ENCODE data around the gene PDE4B. TPM values are rescaled to one million over a fixed set of nuclear protein-coding genes. Genes with fewer than 3 reads are reported as not detected.

Gene PDE4B
- total RNA-seq, 1 donor from 2014 or later: 21.3 TPM

DNA sequence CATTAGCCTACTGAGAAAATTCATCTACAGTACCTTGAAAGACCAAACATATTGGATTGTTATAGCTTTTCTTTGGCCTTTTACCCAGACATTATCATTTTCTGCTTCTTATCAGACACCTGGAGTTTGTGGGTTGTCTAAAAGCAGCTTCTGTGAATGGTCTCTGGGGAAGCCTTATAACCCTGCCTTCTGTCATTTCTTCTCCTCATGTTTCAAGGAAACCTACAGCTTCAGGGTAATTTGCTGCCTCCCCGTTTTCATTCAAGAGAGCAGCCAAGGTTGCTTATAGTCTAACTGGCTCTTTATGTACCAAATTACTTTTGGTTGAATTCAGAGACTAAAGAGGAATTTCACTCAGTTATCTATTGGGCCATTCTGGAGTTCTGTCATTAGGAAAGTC is 453.0 kb downstream of the PDE4B start:
- Mint-ChIP-seq H3K4me1 (ENCODE audit: low read depth) (peaks cover 43% of the 10 kb centered on the region), H3K27me3 (ENCODE audit: insufficient read depth) (peaks cover 2% of the 10 kb centered on the region), H3K36me3 (ENCODE audit: low read depth) (no peaks in the 10 kb centered on the region), H3K4me3 (no peak overlapping the region), H3K9me3 (no peaks in the 10 kb centered on the region), H3K27ac (no peak overlapping the region)
- intact Hi-C loops (cut with micrococcal nuclease): loop anchor here (2.0 to 10.0 kb wide), 5 partner anchors 379 to 1015 kb away; partner anchors contain the start of genes LEPR and LEPROT
- DNase-seq (ENCODE audit: low spot score): no peak

- Mint-ChIP-seq H3K9me3 (no peaks in the 10 kb centered on the region), H3K4me1 (ENCODE audit: low read depth) (peaks cover 53% of the 10 kb centered on the region), H3K27ac (peak overlapping the region; percentile 78), H3K36me3 (ENCODE audit: low read depth) (no peaks in the 10 kb centered on the region), H3K27me3 (ENCODE audit: insufficient read depth) (no peaks in the 10 kb centered on the region), H3K4me3 (peak overlapping the region; percentile 56)
- intact Hi-C loops (cut with micrococcal nuclease): loop anchor here (1.0 to 10.0 kb wide), 11 partner anchors 25 to 852 kb away; partner anchors contain the start of genes LEPR and LEPROT
- no peak for DNase-seq (ENCODE audit: low spot score)
These were observed 453.9 kb downstream of the PDE4B start for GRCh38 chr1:66246351-66247269.

DNA sequence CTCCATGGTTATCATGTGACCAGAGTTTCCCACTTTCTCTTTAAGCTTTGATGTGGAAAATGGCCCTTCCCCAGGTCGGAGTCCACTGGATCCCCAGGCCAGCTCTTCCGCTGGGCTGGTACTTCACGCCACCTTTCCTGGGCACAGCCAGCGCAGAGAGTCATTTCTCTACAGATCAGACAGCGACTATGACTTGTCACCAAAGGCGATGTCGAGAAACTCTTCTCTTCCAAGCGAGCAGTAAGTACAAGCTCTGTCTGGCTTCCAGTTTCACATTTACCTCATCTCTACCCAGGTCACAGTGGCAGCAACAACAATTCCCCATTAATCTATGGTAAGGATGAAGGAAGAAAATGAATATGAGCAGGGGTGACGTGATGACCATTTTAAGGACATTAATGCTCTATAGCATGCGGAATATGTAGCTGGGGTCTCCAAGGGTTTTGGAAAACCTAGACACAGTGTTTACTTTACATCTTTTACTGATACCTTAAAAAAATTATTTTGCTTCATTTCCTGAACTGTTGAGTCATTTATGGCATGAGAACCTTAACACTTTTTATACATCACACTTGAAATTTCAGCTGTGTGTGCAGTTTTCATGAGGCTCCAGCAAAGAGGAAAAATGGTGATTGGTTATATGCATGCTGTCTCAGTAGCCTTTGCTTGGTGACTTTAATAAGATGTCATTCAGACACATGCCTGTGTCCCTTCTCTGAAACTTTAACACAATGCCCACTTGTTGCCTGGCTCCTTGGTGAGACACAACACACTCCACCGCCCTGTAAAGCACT is 454.9 kb downstream of the PDE4B start:
- Mint-ChIP-seq H3K36me3 (ENCODE audit: low read depth) (no peaks in the 10 kb centered on the region), H3K9me3 (no peaks in the 10 kb centered on the region), H3K27ac (peak overlapping the region; percentile 71), H3K4me3 (peak overlapping the region; percentile 72), H3K4me1 (ENCODE audit: low read depth) (peaks cover 58% of the 10 kb centered on the region), H3K27me3 (ENCODE audit: insufficient read depth) (no peaks in the 10 kb centered on the region)
- DNase-seq (ENCODE audit: low spot score): peak; percentile 43
- intact Hi-C loops (cut with micrococcal nuclease): loop anchor here (1.0 to 10.0 kb wide), 11 partner anchors 24 to 853 kb away; partner anchors contain the start of genes LEPR and LEPROT

GRCh38 chr1:66248257-66248656 is 455.6 kb downstream of the PDE4B start:
- peak overlapping the region; percentile 32 for H3K27ac Mint-ChIP-seq
- no peaks in the 10 kb centered on the region for H3K36me3 Mint-ChIP-seq (ENCODE audit: low read depth)
- no peaks in the 10 kb centered on the region for H3K27me3 Mint-ChIP-seq (ENCODE audit: insufficient read depth)
- intact Hi-C loops (cut with micrococcal nuclease): loop anchor here (5.0 to 10.0 kb wide), 4 partner anchors 377 to 853 kb away; partner anchors contain the start of genes LEPR and LEPROT
- H3K4me1 Mint-ChIP-seq (ENCODE audit: low read depth): peaks cover 63% of the 10 kb centered on the region
- no peak overlapping the region for H3K4me3 Mint-ChIP-seq
- DNase-seq (ENCODE audit: low spot score): no peak
- no peaks in the 10 kb centered on the region for H3K9me3 Mint-ChIP-seq

- DNase-seq (ENCODE audit: low spot score): no peak
- no peak overlapping the region for H3K4me3 Mint-ChIP-seq
- no peaks in the 10 kb centered on the region for H3K9me3 Mint-ChIP-seq
- H3K36me3 Mint-ChIP-seq (ENCODE audit: low read depth): no peaks in the 10 kb centered on the region
- intact Hi-C loops (cut with micrococcal nuclease): loop anchor here (5.0 to 10.0 kb wide), 4 partner anchors 376 to 854 kb away; partner anchors contain the start of genes LEPR and LEPROT
- H3K4me1 Mint-ChIP-seq (ENCODE audit: low read depth): peaks cover 66% of the 10 kb centered on the region
- no peaks in the 10 kb centered on the region for H3K27me3 Mint-ChIP-seq (ENCODE audit: insufficient read depth)
- peak overlapping the region; percentile 32 for H3K27ac Mint-ChIP-seq
These were observed 456.1 kb downstream of the PDE4B start for GRCh38 chr1:66248746-66249145.

- H3K9me3 Mint-ChIP-seq: no peaks in the 10 kb centered on the region
- H3K27ac Mint-ChIP-seq: no peak overlapping the region
- no peaks in the 10 kb centered on the region for H3K36me3 Mint-ChIP-seq (ENCODE audit: low read depth)
- no peaks in the 10 kb centered on the region for H3K27me3 Mint-ChIP-seq (ENCODE audit: insufficient read depth)
- intact Hi-C loops (cut with micrococcal nuclease): no loop called here
- peaks cover 78% of the 10 kb centered on the region for H3K4me1 Mint-ChIP-seq (ENCODE audit: low read depth)
- H3K4me3 Mint-ChIP-seq: no peak overlapping the region
- no peak for DNase-seq (ENCODE audit: low spot score)
These were observed 457.4 kb downstream of the PDE4B start for GRCh38 chr1:66250075-66250474.

DNA sequence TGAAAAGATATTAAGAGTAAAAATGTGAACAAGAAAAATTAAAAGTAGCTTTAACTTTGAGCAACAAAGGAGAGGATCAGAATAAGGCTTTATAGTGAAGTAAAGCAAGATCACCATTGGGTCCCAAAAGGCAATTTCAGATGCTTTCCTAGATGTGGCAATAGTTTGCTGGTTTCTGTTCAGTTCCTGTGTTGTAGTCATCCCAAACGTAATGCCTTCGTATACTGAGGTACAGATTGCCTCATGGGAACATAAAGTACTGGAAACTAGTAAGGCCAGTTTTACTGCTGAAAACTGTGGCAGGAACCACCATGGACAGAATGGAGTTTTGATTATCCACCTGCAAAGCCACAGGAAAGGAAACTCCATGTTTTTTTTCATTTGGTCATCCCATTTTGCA is 457.8 kb downstream of the PDE4B start:
- H3K27me3 Mint-ChIP-seq (ENCODE audit: insufficient read depth): no peaks in the 10 kb centered on the region
- no peak overlapping the region for H3K4me3 Mint-ChIP-seq
- H3K9me3 Mint-ChIP-seq: no peaks in the 10 kb centered on the region
- no peak overlapping the region for H3K27ac Mint-ChIP-seq
- intact Hi-C loops (cut with micrococcal nuclease): no loop called here
- H3K4me1 Mint-ChIP-seq (ENCODE audit: low read depth): peaks cover 78% of the 10 kb centered on the region
- no peaks in the 10 kb centered on the region for H3K36me3 Mint-ChIP-seq (ENCODE audit: low read depth)
- no peak for DNase-seq (ENCODE audit: low spot score)

DNA sequence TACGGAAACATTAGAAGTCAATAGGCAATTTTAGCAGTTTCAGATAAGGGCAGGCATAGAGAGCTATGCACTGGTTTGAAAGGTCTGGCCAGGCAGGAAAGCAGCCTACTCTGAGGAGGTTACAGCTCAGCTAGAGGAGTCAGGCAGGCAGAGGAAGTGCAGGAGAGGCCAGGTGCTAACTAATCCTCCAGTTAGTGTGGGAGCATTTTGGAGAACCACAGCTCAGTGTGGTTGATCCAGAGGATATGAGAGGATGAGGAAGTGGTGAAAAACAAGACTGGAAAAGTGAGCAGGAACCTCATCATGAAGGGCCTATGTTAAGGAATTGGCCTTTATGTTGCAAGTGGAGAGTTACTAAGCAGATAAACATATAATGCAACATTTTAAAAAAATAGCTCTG is 458.9 kb downstream of the PDE4B start:
- no peaks in the 10 kb centered on the region for H3K27me3 Mint-ChIP-seq (ENCODE audit: insufficient read depth)
- peaks cover 76% of the 10 kb centered on the region for H3K4me1 Mint-ChIP-seq (ENCODE audit: low read depth)
- no peak overlapping the region for H3K27ac Mint-ChIP-seq
- DNase-seq (ENCODE audit: low spot score): no peak
- intact Hi-C loops (cut with micrococcal nuclease): no loop called here
- H3K4me3 Mint-ChIP-seq: no peak overlapping the region
- no peaks in the 10 kb centered on the region for H3K36me3 Mint-ChIP-seq (ENCODE audit: low read depth)
- no peaks in the 10 kb centered on the region for H3K9me3 Mint-ChIP-seq

DNA sequence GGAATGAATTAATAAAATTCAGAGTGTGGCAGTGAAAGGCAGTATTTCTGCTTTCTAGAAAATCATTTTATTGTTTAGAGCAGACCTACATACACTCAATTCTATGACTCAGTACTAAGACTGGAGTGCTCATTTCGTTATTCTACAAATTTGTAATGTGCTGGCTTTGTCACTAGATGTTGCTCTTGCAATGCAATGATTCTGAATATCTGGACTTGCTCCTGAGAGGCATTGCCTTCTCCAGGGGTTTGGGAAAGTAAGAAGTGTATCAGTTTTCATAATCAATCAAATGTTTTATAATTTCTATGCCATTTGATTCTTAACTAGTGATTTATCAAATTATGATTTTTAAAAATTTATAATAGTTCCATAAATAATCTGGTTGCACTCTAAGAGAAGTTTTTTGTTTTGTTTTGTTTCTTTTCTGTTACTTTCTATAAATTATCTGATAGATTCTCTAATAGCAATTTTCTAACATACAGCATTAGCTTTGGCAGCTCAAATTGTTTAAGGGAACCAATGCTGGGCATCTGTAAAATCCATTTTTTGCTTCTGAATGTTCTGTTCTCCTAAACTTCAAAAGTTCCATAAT is 460.7 kb downstream of the PDE4B start:
- intact Hi-C loops (cut with micrococcal nuclease): loop anchor here (1.0 kb wide), 3 partner anchors 23 to 193 kb away; no protein-coding TSS in a partner anchor
- Mint-ChIP-seq H3K27me3 (ENCODE audit: insufficient read depth) (no peaks in the 10 kb centered on the region), H3K4me1 (ENCODE audit: low read depth) (peaks cover 68% of the 10 kb centered on the region), H3K36me3 (ENCODE audit: low read depth) (peaks cover 1% of the 10 kb centered on the region), H3K9me3 (no peaks in the 10 kb centered on the region), H3K4me3 (no peak overlapping the region), H3K27ac (no peak overlapping the region)
- DNase-seq (ENCODE audit: low spot score): no peak

GRCh38 chr1:66254785-66255184 is 462.1 kb downstream of the PDE4B start:
- Mint-ChIP-seq H3K27ac (peak overlapping the region; percentile 7), H3K27me3 (ENCODE audit: insufficient read depth) (no peaks in the 10 kb centered on the region), H3K4me3 (no peak overlapping the region), H3K9me3 (no peaks in the 10 kb centered on the region), H3K36me3 (ENCODE audit: low read depth) (peaks cover 1% of the 10 kb centered on the region), H3K4me1 (ENCODE audit: low read depth) (peaks cover 72% of the 10 kb centered on the region)
- DNase-seq (ENCODE audit: low spot score): no peak
- intact Hi-C loops (cut with micrococcal nuclease): no loop called here

- H3K4me3 Mint-ChIP-seq: no peak overlapping the region
- intact Hi-C loops (cut with micrococcal nuclease): no loop called here
- no peak for DNase-seq (ENCODE audit: low spot score)
- peaks cover 2% of the 10 kb centered on the region for H3K27me3 Mint-ChIP-seq (ENCODE audit: insufficient read depth)
- peaks cover 79% of the 10 kb centered on the region for H3K4me1 Mint-ChIP-seq (ENCODE audit: low read depth)
- peaks cover 1% of the 10 kb centered on the region for H3K36me3 Mint-ChIP-seq (ENCODE audit: low read depth)
- H3K27ac Mint-ChIP-seq: no peak overlapping the region
- H3K9me3 Mint-ChIP-seq: no peaks in the 10 kb centered on the region
These were observed 464.2 kb downstream of the PDE4B start for GRCh38 chr1:66256629-66257572.
